Superior temporal gyrus (tissue), 1 donor: ENCODE results near the gene BEAN1.

Experiments
- DNase-seq: peaks from one replicate; pipeline ENCODE4 v3.0.0-alpha.2; 2016; ENCODE audit errors: extremely low spot score

Gene BEAN1

DNA sequence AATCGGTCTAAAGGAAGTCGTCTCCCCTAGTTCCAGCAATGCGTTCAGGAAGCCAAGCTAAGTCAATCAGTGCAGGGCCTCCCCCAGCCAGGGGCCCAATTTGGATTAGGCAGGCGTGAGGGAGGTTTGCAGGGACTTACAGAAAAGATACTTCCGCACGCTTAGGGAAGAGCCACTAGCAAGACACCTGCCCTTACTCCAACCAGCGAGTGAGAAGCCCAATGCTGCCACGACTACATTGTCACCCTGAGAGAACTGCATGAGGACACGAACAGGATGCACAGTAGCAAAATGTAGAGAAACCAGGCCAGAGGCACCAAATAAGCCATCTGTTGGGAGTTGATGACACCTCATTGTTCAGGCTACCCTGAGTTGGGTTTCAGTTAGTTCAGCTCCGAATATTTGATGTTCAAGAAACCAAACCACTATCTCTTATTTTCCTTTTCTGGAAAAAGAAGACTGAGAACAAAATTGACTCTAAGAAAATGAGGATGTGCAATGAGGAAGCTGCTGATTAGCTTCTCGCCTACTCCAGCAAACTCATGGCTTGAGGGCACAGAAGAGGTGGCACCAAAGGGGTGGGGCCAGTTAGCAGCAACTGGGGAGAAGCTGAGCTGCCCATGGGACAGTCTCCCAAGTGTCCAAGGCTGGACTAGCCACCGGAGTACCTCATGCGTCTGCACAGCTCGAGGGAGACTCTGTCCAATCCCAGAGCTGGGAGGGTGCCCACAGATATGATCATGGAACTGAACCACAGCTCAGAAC lies 93.5 kb downstream of the BEAN1 start:
- no peak for DNase-seq

GRCh38 chr16:66521252-66521713 lies 94.2 kb downstream of the BEAN1 start:
- no peak for DNase-seq

GRCh38 chr16:66521951-66522771 lies 95.1 kb downstream of the BEAN1 start:
- DNase-seq = no peak

- DNase-seq = no peak
These were observed 95.9 kb downstream of the BEAN1 start for GRCh38 chr16:66522816-66523590.

GRCh38 chr16:66523861-66524354 lies 96.8 kb downstream of the BEAN1 start:
- DNase-seq = no peak

- DNase-seq = no peak
These were observed 97.6 kb downstream of the BEAN1 start for GRCh38 chr16:66524601-66525164.

- no peak for DNase-seq
These were observed 98.5 kb downstream of the BEAN1 start for GRCh38 chr16:66525396-66526180.

- DNase-seq = no peak
These were observed 101.2 kb downstream of the BEAN1 start for GRCh38 chr16:66528294-66528693.

GRCh38 chr16:66529475-66529874 lies 102.4 kb downstream of the BEAN1 start:
- no peak for DNase-seq
